Sigmoid colon (tissue), 7 donors: ENCODE measurements around the gene MYLK. TPM values are rescaled to one million over a fixed set of nuclear protein-coding genes. Genes with fewer than 3 reads are reported as not detected.

Source experiments
- DNase-seq: peaks from one replicate; pipeline ENCODE4 v3.0.0-alpha.2; 2019
- H3K27ac ChIP-seq, 4 donors: fragments of 200-600 bp; sonication (generic); one replicate each; pipeline ENCODE4 v1.5.1; 2016 to 2019; ENCODE audit warnings: mild to moderate bottlenecking in 1 of 4
- H3K27me3 ChIP-seq, 3 donors: fragments of 200-600 bp; sonication (generic); one replicate each; pipeline ENCODE4 v1.5.1; 2019; ENCODE audit warnings: mild to moderate bottlenecking in 1 of 3
- H3K36me3 ChIP-seq, 4 donors: fragments of 200-600 bp; sonication (generic); one replicate each; pipeline ENCODE4 v1.5.1; 2016 to 2019
- H3K4me1 ChIP-seq, 4 donors: fragments of 200-600 bp; sonication (generic); one replicate each; pipeline ENCODE4 v1.5.1; 2017 to 2019
- H3K4me3 ChIP-seq, 4 donors: fragments of 200-600 bp; sonication (generic); one replicate each; pipeline ENCODE4 v1.5.1; 2017 to 2019; ENCODE audit warnings: mild to moderate bottlenecking in 2 of 4, moderate library complexity in 1 of 4
- H3K9me3 ChIP-seq, 4 donors: fragments of 200-600 bp in 3 of 4; sonication (generic) in 3 of 4; one replicate each; pipeline versions ENCODE4 v1.5.1 to v1.6.1; 2013 to 2019
- EP300 ChIP-seq, 4 donors: sonication (generic); formaldehyde crosslinking; IDR thresholded peaks; one replicate each; pipeline ENCODE4 v1.6.1; 2017; ENCODE audit warnings: antibody characterized with exemption in 4 of 4
- POLR2A ChIP-seq, 2 donors: fragments of 450-650 bp; IDR thresholded peaks; one replicate each; pipeline ENCODE4 v1.6.1; 2016; ENCODE audit warnings: antibody characterized with exemption in 2 of 2, mild to moderate bottlenecking in 2 of 2, moderate library complexity in 2 of 2
- POLR2AphosphoS5 ChIP-seq, 4 donors: sonication (generic); formaldehyde crosslinking; IDR thresholded peaks; one replicate each; pipeline ENCODE4 v1.6.1; 2017; ENCODE audit warnings: antibody characterized with exemption in 4 of 4
- WGBS, 2 donors: extraction: QIAGEN DNeasy Blood & Tissue Kit; methylation state at CpG; one replicate each; pipeline ENCODE4 v1.1.7; 2013; 5-methylcytosine and 5-hydroxymethylcytosine counted together
- intact Hi-C: fragments of 100-400 bp; cut with DNase I; formaldehyde crosslinking; loops from one replicate; pipeline ENCODE4 v1.15.1; 2023
- polyA plus RNA-seq, 3 donors: library from polyadenylated mRNA; stranded (reverse); fragments of 200-250 nt; gene quantifications; one replicate each; pipeline ENCODE4 v1.2.3, GENCODE V29; 2013
- total RNA-seq, 4 donors: library from RNA; depleted of rRNA; stranded (reverse); fragments of >200 nt; gene quantifications; one replicate each; pipeline ENCODE4 v1.1.0, GENCODE V29; 2016
- TF ChIP-seq, protein P1 (sequence below), 4 experiments: fragments of 450-650 bp in 3 of 4; fragments of 200-600 bp in 1 of 4; IDR thresholded peaks; one replicate each; pipeline ENCODE4 v1.5.1; 2016 to 2019; ENCODE audit warnings: antibody characterized with exemption in 4 of 4, mild to moderate bottlenecking in 3 of 4, moderate library complexity in 2 of 4
- donor health status: healthy with polysubstance abuse.
- donor health status: Bipolar disorder and iron deficiency.
- donor health status: healthy.

MYLK gene
- total and polyA plus RNA-seq, 7 donors: 21.5 to 2,153 (median 1,169) TPM

DNA sequence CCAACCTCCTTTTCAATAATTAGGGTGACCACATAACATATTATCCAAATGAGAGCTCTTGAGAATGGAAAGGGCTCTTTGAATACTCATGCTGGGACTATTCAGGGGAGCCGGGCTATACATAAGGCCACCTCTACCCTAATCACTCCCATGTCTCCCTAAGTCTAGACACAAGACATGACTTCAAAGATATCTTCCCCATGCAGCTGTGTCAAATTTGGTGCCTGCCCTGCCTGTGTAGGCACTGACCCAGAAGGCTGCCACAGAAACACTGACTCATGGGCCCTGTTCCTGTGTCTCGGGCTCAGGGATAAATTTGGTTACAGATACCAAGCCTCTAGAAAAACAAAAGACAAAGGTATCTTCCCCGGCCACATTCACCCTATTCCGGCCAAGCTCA is 70.3 kb downstream of the MYLK start:
- H3K4me1 ChIP-seq: peaks cover 0 to 32% (median 25%) of the 10 kb centered on the region in 4 donors
- H3K27me3 ChIP-seq: no peaks in the 10 kb centered on the region
- no peaks in the 10 kb centered on the region for H3K9me3 ChIP-seq
- no peak for DNase-seq
- H3K4me3 ChIP-seq: no peak overlapping the region
- intact Hi-C loops: no loop called here
- TF ChIP-seq POLR2A (IDR thresholded peaks at IDR 0.05) (no peak), POLR2AphosphoS5 (IDR thresholded peaks at IDR 0.05) (no peak), EP300 (IDR thresholded peaks at IDR 0.05) (no peak)
- TF ChIP-seq, protein P1, sequence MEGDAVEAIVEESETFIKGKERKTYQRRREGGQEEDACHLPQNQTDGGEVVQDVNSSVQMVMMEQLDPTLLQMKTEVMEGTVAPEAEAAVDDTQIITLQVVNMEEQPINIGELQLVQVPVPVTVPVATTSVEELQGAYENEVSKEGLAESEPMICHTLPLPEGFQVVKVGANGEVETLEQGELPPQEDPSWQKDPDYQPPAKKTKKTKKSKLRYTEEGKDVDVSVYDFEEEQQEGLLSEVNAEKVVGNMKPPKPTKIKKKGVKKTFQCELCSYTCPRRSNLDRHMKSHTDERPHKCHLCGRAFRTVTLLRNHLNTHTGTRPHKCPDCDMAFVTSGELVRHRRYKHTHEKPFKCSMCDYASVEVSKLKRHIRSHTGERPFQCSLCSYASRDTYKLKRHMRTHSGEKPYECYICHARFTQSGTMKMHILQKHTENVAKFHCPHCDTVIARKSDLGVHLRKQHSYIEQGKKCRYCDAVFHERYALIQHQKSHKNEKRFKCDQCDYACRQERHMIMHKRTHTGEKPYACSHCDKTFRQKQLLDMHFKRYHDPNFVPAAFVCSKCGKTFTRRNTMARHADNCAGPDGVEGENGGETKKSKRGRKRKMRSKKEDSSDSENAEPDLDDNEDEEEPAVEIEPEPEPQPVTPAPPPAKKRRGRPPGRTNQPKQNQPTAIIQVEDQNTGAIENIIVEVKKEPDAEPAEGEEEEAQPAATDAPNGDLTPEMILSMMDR (IDR thresholded peaks at IDR 0.05): no peak
- 95% methylated on average over 4 of the region's 4 CpGs for WGBS, 2 donors
- peak overlapping the region in 1 of 4 donors; percentile 18 for H3K27ac ChIP-seq
- no peaks in the 10 kb centered on the region for H3K36me3 ChIP-seq

DNA sequence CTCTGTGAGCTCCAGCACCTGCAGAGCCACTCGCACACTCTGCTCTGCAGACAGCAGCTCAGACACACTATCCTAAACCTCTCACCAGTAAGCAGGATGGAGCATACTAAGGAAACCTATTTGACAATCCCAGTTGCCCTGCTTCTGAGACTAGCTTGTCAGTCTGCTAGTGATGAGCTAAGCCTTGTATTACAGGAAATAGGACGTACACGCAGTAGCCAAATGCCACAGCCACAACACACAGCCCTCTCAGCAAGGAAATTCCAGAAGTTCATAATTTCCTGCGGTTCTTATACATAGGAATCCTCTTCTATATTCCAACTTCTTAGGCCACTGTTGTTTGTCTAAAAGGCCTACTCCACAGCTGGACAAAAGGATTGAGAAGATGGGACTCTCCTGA is 74.5 kb downstream of the MYLK start:
- intact Hi-C loops: no loop called here
- Histone ChIP-seq H3K9me3 (no peaks in the 10 kb centered on the region), H3K4me1 (no peaks in the 10 kb centered on the region), H3K4me3 (no peak overlapping the region), H3K27me3 (no peaks in the 10 kb centered on the region), H3K36me3 (no peaks in the 10 kb centered on the region), H3K27ac (no peak overlapping the region)
- 79 to 84% methylated on average over 4 of the region's 4 CpGs for WGBS, 2 donors
- DNase-seq: no peak
- TF ChIP-seq, protein P1 (IDR thresholded peaks at IDR 0.05): no peak
- TF ChIP-seq POLR2A (IDR thresholded peaks at IDR 0.05): no peak
- no peak for TF ChIP-seq EP300 (IDR thresholded peaks at IDR 0.05)
- TF ChIP-seq POLR2AphosphoS5 (IDR thresholded peaks at IDR 0.05): no peak

DNA sequence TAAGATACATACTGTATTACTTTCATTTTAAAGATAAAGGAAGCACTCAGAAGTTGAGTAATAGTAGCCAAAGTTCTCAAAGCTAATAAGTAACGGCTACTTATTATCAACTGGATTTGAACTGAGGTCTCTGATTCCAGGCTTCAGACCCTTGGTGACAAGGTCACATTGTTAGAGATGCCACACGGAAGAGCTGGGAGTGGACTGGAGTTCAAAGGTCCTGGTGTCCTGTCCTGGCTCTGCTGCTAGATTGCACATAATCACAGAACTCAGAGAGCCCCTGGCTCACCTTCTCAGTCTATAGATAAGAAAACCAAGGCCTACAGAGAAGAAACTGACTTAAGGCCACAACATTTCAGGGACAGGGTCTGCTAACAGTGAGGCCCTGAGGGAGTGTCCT is 75.3 kb downstream of the MYLK start:
- intact Hi-C loops: no loop called here
- WGBS, 2 donors: 63 to 84% methylated on average over 2 of the region's 2 CpGs
- Histone ChIP-seq H3K9me3 (no peaks in the 10 kb centered on the region), H3K36me3 (no peaks in the 10 kb centered on the region), H3K4me3 (no peak overlapping the region), H3K27ac (no peak overlapping the region), H3K4me1 (no peaks in the 10 kb centered on the region), H3K27me3 (no peaks in the 10 kb centered on the region)
- DNase-seq: no peak
- no peak for TF ChIP-seq POLR2AphosphoS5 (IDR thresholded peaks at IDR 0.05)
- no peak for TF ChIP-seq POLR2A (IDR thresholded peaks at IDR 0.05)
- TF ChIP-seq EP300 (IDR thresholded peaks at IDR 0.05): no peak
- TF ChIP-seq, protein P1 (IDR thresholded peaks at IDR 0.05): no peak

DNA sequence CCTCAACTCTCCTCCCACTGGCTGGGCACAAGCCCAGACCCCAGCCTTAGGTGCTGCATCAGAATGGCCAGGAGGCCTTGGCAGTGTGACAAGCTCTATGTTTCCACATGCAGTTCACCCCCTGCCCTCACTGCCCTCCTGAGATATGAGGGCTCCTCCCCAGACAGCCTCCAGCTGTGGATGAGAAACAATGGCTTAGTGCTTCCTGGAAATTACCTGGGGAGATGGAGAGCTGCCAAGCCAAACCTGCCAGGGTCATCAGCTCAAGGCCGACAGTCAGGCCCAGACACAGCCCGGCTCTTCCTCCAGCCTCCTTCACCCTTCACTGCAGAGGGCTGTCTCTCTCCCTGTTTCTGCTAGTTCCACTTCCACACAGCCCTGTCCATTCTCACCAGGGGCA is 76.3 kb downstream of the MYLK start:
- H3K27ac ChIP-seq: no peak overlapping the region
- no peaks in the 10 kb centered on the region for H3K27me3 ChIP-seq
- DNase-seq: no peak
- intact Hi-C loops: no loop called here
- H3K4me3 ChIP-seq: no peak overlapping the region
- no peaks in the 10 kb centered on the region for H3K4me1 ChIP-seq
- TF ChIP-seq EP300 (IDR thresholded peaks at IDR 0.05) (no peak), POLR2AphosphoS5 (IDR thresholded peaks at IDR 0.05) (no peak), POLR2A (IDR thresholded peaks at IDR 0.05) (no peak)
- TF ChIP-seq, protein P1 (IDR thresholded peaks at IDR 0.05): no peak
- H3K9me3 ChIP-seq: no peaks in the 10 kb centered on the region
- no peaks in the 10 kb centered on the region for H3K36me3 ChIP-seq
- WGBS, 2 donors: 30 to 62% methylated on average over 2 of the region's 2 CpGs

DNA sequence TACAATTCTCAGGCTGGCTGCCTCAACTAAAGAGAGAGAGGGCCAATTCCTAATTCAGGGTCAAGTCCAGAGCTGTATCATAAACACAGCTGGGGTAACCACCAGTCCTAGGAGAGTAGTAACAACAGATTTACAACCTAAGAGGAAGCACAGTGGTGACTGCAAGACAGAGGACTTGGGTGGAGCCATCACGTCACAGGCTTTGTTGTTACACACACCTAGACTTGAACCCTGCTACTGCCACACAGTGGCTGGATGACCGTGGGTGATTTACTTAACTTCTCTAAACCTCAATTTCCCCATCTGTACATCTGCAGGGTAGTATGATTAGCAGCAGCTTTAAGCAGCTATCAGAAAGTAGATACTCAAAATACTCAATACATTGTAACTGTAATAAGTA is 78.6 kb downstream of the MYLK start:
- H3K4me3 ChIP-seq: no peak overlapping the region
- TF ChIP-seq POLR2AphosphoS5 (IDR thresholded peaks at IDR 0.05) (no peak), POLR2A (IDR thresholded peaks at IDR 0.05) (no peak), EP300 (IDR thresholded peaks at IDR 0.05) (no peak)
- TF ChIP-seq, protein P1 (IDR thresholded peaks at IDR 0.05): no peak
- H3K27me3 ChIP-seq: no peaks in the 10 kb centered on the region
- 45 to 63% methylated on average over 2 of the region's 2 CpGs for WGBS, 2 donors
- no peak overlapping the region for H3K27ac ChIP-seq
- no peaks in the 10 kb centered on the region for H3K4me1 ChIP-seq
- H3K9me3 ChIP-seq: no peaks in the 10 kb centered on the region
- intact Hi-C loops: no loop called here
- H3K36me3 ChIP-seq: no peaks in the 10 kb centered on the region
- DNase-seq: no peak
